H9 (cell line): ENCODE results near the gene SMARCA2. TPM values are rescaled to one million over a fixed set of nuclear protein-coding genes. Genes with fewer than 3 reads are reported as not detected.

Source experiments
- DNase-seq: peaks from one replicate; pipeline ENCODE4 v3.0.0-alpha.2; 2017
- H2AFZ ChIP-seq: one replicate; pipeline ENCODE4 v1.6.1; 2013; ENCODE audit warnings: mild to moderate bottlenecking, low read length, control low read depth, moderate library complexity
- H2AK5ac ChIP-seq: 2 replicates; pipeline ENCODE4 v1.6.1; 2013; ENCODE audit warnings: low read length, control low read depth, mixed read lengths; ENCODE audit not compliant: insufficient read length
- H2BK120ac ChIP-seq: one replicate; pipeline ENCODE4 v1.6.1; 2013; ENCODE audit warnings: low read depth, mild to moderate bottlenecking, low read length, control low read depth, inconsistent platforms; ENCODE audit not compliant: poor library complexity, severe bottlenecking
- H2BK12ac ChIP-seq: 2 replicates; pipeline ENCODE4 v1.6.1; 2013; ENCODE audit warnings: low read length, control low read depth, mixed read lengths, low read depth; ENCODE audit not compliant: insufficient read length
- H2BK15ac ChIP-seq: 2 replicates; pipeline ENCODE4 v1.6.1; 2013; ENCODE audit warnings: low read depth, low read length, control low read depth
- H2BK20ac ChIP-seq: one replicate; pipeline ENCODE4 v1.6.1; 2013; ENCODE audit warnings: low read depth, mild to moderate bottlenecking, low read length, control low read depth, inconsistent platforms; ENCODE audit not compliant: poor library complexity, severe bottlenecking
- H2BK5ac ChIP-seq: 2 replicates; pipeline ENCODE4 v1.6.1; 2013; ENCODE audit warnings: low read length, control low read depth, mixed read lengths; ENCODE audit not compliant: insufficient read length
- H3K14ac ChIP-seq: 2 replicates; pipeline ENCODE4 v1.6.1; 2013; ENCODE audit warnings: low read length, control low read depth; ENCODE audit not compliant: insufficient read depth
- H3K18ac ChIP-seq: 2 replicates; pipeline ENCODE4 v1.6.1; 2013; ENCODE audit warnings: low read depth, mild to moderate bottlenecking, mixed read lengths, low read length, control low read depth; ENCODE audit not compliant: insufficient read length
- H3K23ac ChIP-seq: 2 replicates; pipeline ENCODE4 v1.6.1; 2013; ENCODE audit warnings: low read length, control low read depth, mixed read lengths, low read depth; ENCODE audit not compliant: insufficient read length
- H3K23me2 ChIP-seq: 2 replicates; pipeline ENCODE4 v1.6.1; 2013; ENCODE audit warnings: low read depth, mild to moderate bottlenecking, mixed read lengths, low read length, control low read depth; ENCODE audit not compliant: insufficient read length, poor library complexity, severe bottlenecking
- H3K27ac ChIP-seq: 2 replicates; pipeline ENCODE4 v1.5.1; 2013; ENCODE audit warnings: low read length, control low read depth, mixed read lengths, low read depth; ENCODE audit not compliant: insufficient read length
- H3K27me3 ChIP-seq: 2 replicates; pipeline ENCODE4 v1.6.1; 2013; ENCODE audit warnings: low read length, control low read depth, inconsistent platforms; ENCODE audit not compliant: insufficient read depth
- H3K4ac ChIP-seq: 2 replicates; pipeline ENCODE4 v1.6.1; 2013; ENCODE audit warnings: low read depth, mild to moderate bottlenecking, control low read depth, inconsistent platforms, low read length, moderate library complexity
- H3K4me1 ChIP-seq: 2 replicates; pipeline ENCODE4 v1.6.1; 2013; ENCODE audit warnings: low read length, control low read depth, inconsistent platforms; ENCODE audit not compliant: insufficient read depth
- H3K4me2 ChIP-seq: 2 replicates; pipeline ENCODE4 v1.6.1; 2013; ENCODE audit warnings: low read length, control low read depth, mixed read lengths; ENCODE audit not compliant: insufficient read length, insufficient read depth
- H3K56ac ChIP-seq: 2 replicates; pipeline ENCODE4 v1.6.1; 2013; ENCODE audit warnings: low read depth, mild to moderate bottlenecking, mixed read lengths, low read length, control low read depth; ENCODE audit not compliant: insufficient read length
- H3K79me1 ChIP-seq: 2 replicates; pipeline ENCODE4 v1.6.1; 2013; ENCODE audit warnings: low read depth, mild to moderate bottlenecking, moderate library complexity, low read length, control low read depth, inconsistent platforms; ENCODE audit not compliant: insufficient read depth, poor library complexity, severe bottlenecking
- H3K79me2 ChIP-seq: 2 replicates; pipeline ENCODE4 v1.6.1; 2013; ENCODE audit warnings: low read length, control low read depth, inconsistent platforms; ENCODE audit not compliant: insufficient read depth
- H3K9ac ChIP-seq: 2 replicates; pipeline ENCODE4 v1.6.1; 2013; ENCODE audit warnings: low read length, control low read depth, mixed read lengths; ENCODE audit not compliant: insufficient read length; ENCODE audit errors: extremely low read depth
- H3K9me3 ChIP-seq: one replicate; pipeline ENCODE4 v1.6.1; 2013; ENCODE audit warnings: low read depth, low read length, inconsistent platforms; ENCODE audit not compliant: control insufficient read depth
- H3T11ph ChIP-seq: one replicate; pipeline ENCODE4 v1.6.1; 2013; ENCODE audit warnings: mild to moderate bottlenecking, low read length, control low read depth, inconsistent platforms
- H4K20me1 ChIP-seq: one replicate; pipeline ENCODE4 v1.6.1; 2013; ENCODE audit not compliant: control insufficient read depth, insufficient read length, insufficient read depth
- H4K5ac ChIP-seq: 2 replicates; pipeline ENCODE4 v1.6.1; 2013; ENCODE audit warnings: low read depth, mild to moderate bottlenecking, mixed read lengths, low read length, control low read depth; ENCODE audit not compliant: insufficient read length
- H4K8ac ChIP-seq: replicated peaks from 2 replicates; pipeline ENCODE4 v1.6.1; 2013; ENCODE audit warnings: low read length, control low read depth, mixed read lengths, low read depth; ENCODE audit not compliant: insufficient read length
- H4K91ac ChIP-seq: 2 replicates; pipeline ENCODE4 v1.6.1; 2013; ENCODE audit warnings: low read depth, mild to moderate bottlenecking, moderate library complexity, mixed read lengths, low read length, control low read depth; ENCODE audit not compliant: insufficient read length
- H3K27ac Mint-ChIP-seq, 3 experiments: 2 replicates in 2 of 3; 3 replicates in 1 of 3; pipeline ENCODE4 v1.8.0; 2020 to 2021; ENCODE audit warnings: mixed read lengths in 3 of 3, mild to moderate bottlenecking in 1 of 3, moderate library complexity in 1 of 3
- H3K27me3 Mint-ChIP-seq: 2 replicates; pipeline ENCODE4 v1.8.0; 2021; ENCODE audit warnings: low read depth, mild to moderate bottlenecking, moderate library complexity, mixed read lengths
- H3K36me3 Mint-ChIP-seq, 3 experiments: 2 replicates in 2 of 3; 3 replicates in 1 of 3; pipeline ENCODE4 v1.8.0; 2020 to 2021; ENCODE audit warnings: low read depth in 3 of 3, mixed read lengths in 3 of 3; ENCODE audit not compliant: insufficient read depth in 1 of 3
- H3K4me1 Mint-ChIP-seq, 2 experiments: 2 replicates each; pipeline ENCODE4 v1.8.0; 2020; ENCODE audit warnings: mixed read lengths in 2 of 2
- H3K4me3 Mint-ChIP-seq, 2 experiments: 2 replicates in 1 of 2; 3 replicates in 1 of 2; pipeline ENCODE4 v1.8.0; 2020 to 2021; ENCODE audit warnings: mild to moderate bottlenecking in 2 of 2, mixed read lengths in 2 of 2, moderate library complexity in 1 of 2
- H3K9me3 Mint-ChIP-seq, 2 experiments: 2 replicates in 1 of 2; 3 replicates in 1 of 2; pipeline ENCODE4 v1.8.0; 2020; ENCODE audit warnings: mild to moderate bottlenecking in 2 of 2, mixed read lengths in 2 of 2, moderate library complexity in 1 of 2
- WGBS: extraction: QIAGEN DNeasy Blood & Tissue Kit; methylation state at CpG from one replicate; pipeline ENCODE4 v1.1.7; 2013; ENCODE audit warnings: missing lambda C conversion rate, low lambda C conversion rate, mixed read lengths; ENCODE audit not compliant: insufficient read length; ENCODE audit errors: extremely low coverage; 5-methylcytosine and 5-hydroxymethylcytosine counted together
- total RNA-seq: library from RNA; stranded (reverse); gene quantifications from 2 replicates; pipeline ENCODE4 v1.2.1, GENCODE V29; 2021
- TF ChIP-seq, protein P1 (sequence below): fragments of 200-600 bp; sonication (generic); conservative IDR thresholded peaks from 3 replicates; pipeline ENCODE4 v1.8.0; 2021; ENCODE audit warnings: antibody characterized with exemption, mild to moderate bottlenecking

SMARCA2 gene
- total RNA-seq, 1 experiment from 2014 or later: 15.3 TPM

DNA sequence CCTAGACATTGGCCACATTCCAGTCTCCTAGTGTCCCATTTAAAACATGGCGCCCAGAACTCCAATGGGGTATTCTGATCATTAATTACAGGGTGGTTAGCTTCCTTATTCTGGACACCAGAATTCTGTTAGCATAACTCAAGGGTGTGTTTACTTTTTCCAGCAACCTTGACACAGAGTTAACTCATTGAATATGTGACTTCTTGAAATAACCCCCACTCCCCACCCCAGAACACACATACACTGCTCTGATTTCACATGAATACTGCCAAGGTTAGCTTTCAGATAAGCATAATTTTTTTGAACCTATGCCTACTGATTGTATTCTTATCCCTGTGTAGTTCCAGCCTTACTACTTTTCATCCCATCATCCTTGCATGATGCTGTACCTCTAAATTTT, 151.1 kb downstream of the SMARCA2 start:
- no peak overlapping the region for H4K8ac ChIP-seq
- no peaks in the 10 kb centered on the region for H3K9me3 Mint-ChIP-seq
- H3K27me3 ChIP-seq: no peaks in the 10 kb centered on the region
- H3K18ac ChIP-seq: no peak overlapping the region
- H3K4me2 ChIP-seq: no peak overlapping the region
- 0 out of 2 replicates have a peak, but pooled peaks cover 2% of the 10 kb centered on the region for H3K4me1 ChIP-seq
- no peak overlapping the region for H3K56ac ChIP-seq
- no peak overlapping the region for H2AFZ ChIP-seq
- TF ChIP-seq, protein P1, sequence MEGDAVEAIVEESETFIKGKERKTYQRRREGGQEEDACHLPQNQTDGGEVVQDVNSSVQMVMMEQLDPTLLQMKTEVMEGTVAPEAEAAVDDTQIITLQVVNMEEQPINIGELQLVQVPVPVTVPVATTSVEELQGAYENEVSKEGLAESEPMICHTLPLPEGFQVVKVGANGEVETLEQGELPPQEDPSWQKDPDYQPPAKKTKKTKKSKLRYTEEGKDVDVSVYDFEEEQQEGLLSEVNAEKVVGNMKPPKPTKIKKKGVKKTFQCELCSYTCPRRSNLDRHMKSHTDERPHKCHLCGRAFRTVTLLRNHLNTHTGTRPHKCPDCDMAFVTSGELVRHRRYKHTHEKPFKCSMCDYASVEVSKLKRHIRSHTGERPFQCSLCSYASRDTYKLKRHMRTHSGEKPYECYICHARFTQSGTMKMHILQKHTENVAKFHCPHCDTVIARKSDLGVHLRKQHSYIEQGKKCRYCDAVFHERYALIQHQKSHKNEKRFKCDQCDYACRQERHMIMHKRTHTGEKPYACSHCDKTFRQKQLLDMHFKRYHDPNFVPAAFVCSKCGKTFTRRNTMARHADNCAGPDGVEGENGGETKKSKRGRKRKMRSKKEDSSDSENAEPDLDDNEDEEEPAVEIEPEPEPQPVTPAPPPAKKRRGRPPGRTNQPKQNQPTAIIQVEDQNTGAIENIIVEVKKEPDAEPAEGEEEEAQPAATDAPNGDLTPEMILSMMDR: no peak
- WGBS: no CpG with 5 or more reads among the region's 1 CpG
- no peak overlapping the region for H2BK15ac ChIP-seq
- no peak overlapping the region for H2BK20ac ChIP-seq
- no peak overlapping the region for H3K14ac ChIP-seq
- H3T11ph ChIP-seq: no peak overlapping the region
- no peak overlapping the region for H2BK120ac ChIP-seq
- H4K5ac ChIP-seq: no peak overlapping the region
- H3K27me3 Mint-ChIP-seq: no peaks in the 10 kb centered on the region
- no peaks in the 10 kb centered on the region for H3K79me2 ChIP-seq
- H3K9ac ChIP-seq: no peak overlapping the region
- no peak overlapping the region for H3K4ac ChIP-seq
- H3K23me2 ChIP-seq: no peaks in the 10 kb centered on the region
- no peaks in the 10 kb centered on the region for H4K20me1 ChIP-seq
- no peak overlapping the region for H3K23ac ChIP-seq
- H3K27ac Mint-ChIP-seq: no peak overlapping the region
- H3K27ac ChIP-seq: no peak overlapping the region
- no peak overlapping the region for H2AK5ac ChIP-seq
- H4K91ac ChIP-seq: no peak overlapping the region
- H3K9me3 ChIP-seq: no peaks in the 10 kb centered on the region
- H2BK12ac ChIP-seq: no peak overlapping the region
- peaks cover 0 to 4% (median 0%) of the 10 kb centered on the region in 3 experiments; a peak in 2 of 7 replicates for H3K36me3 Mint-ChIP-seq
- no peak overlapping the region for H2BK5ac ChIP-seq
- no peak overlapping the region for H3K4me3 Mint-ChIP-seq
- no peaks in the 10 kb centered on the region for H3K79me1 ChIP-seq
- DNase-seq: no peak
- H3K4me1 Mint-ChIP-seq: peaks cover 16 to 20% of the 10 kb centered on the region in 2 experiments
